Glomerular endothelial cell (primary cell): Measurements from ENCODE around the gene SMG7. TPM values are rescaled to one million over a fixed set of nuclear protein-coding genes. Genes with fewer than 3 reads are reported as not detected.

Experiments
- DNase-seq: peaks from one replicate; pipeline ENCODE4 v3.0.0-alpha.2; 2011; ENCODE audit warnings: low read depth, low spot score; ENCODE audit errors: extremely low read depth
- total RNA-seq: library from RNA; depleted of rRNA; stranded (reverse); fragments of >200 nt; gene quantifications from 2 replicates; pipeline ENCODE4 v1.2.3, GENCODE V29; 2015

SMG7 gene
- total RNA-seq, 1 donor from 2014 or later, result 60.5 TPM

DNA sequence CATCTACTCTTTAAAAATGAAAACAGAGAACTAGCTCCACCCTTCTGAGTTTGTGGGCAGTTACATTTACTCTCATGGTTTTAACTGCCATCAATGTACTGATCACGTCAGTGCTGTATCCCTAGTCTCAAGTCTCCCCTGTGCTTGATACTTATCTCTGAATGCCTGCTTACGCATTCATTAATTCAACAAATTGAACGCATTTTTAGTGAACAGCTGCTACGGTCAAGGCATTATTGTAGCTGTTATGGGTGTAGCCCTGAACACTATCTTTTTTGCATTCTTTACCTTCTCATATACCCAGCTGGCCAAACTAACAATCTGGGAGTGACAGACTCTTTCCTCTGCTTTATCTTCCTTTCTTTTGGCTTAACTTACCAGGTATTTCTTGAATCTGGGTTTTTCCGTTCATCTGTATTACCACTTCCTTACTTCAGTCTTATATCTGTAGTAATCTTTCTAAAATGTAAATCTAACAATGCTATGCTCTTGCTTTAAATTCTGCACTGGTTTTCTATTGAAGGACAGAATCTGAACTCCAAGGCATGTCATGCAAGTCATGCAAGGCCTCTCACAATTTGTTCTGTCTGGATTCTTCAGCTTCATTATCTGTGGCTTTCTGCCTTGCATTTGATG lies 33.3 kb downstream of the SMG7 start:
- DNase-seq, result no peak

- no peak for DNase-seq
These were observed 34.3 kb downstream of the SMG7 start for GRCh38 chr1:183506561-183506960.

- DNase-seq, result no peak
These were observed 36.4 kb downstream of the SMG7 start for GRCh38 chr1:183508694-183509093.

GRCh38 chr1:183512450-183512849 lies 40.2 kb downstream of the SMG7 start:
- DNase-seq, result no peak

- DNase-seq, result no peak
These were observed 41.9 kb downstream of the SMG7 start for GRCh38 chr1:183514235-183514634.

DNA sequence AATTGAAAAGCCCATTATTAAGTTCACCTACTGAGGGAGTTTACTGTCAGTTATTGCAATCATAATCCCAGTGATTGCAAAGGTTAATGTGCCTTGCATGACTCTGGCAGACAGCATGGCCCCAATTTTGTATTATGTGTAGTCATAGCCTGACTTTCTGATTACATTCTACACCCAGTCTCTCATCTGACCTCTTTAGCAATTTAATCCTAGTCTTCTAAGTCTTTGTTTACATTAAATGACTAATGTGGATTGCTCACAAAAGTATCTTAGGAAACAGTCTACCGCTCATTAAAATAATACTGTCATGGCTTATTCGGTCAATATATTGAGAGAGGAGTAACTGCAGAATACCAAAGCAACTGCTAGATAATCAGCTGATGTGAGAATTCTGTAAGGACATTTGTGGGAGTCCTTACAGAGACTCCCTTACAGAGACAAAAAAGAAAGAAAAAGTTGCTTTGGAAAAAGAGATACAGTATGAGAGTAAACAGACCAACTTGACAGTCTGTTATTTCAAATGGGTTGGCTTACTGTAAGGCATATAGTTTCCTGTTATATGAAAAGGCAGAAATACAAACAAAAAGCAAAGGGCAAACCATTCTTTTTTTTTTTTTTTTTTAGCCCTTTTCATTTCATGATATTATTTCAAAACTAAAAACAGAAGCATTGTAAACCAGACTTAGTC lies 42.8 kb downstream of the SMG7 start:
- DNase-seq, result no peak

DNA sequence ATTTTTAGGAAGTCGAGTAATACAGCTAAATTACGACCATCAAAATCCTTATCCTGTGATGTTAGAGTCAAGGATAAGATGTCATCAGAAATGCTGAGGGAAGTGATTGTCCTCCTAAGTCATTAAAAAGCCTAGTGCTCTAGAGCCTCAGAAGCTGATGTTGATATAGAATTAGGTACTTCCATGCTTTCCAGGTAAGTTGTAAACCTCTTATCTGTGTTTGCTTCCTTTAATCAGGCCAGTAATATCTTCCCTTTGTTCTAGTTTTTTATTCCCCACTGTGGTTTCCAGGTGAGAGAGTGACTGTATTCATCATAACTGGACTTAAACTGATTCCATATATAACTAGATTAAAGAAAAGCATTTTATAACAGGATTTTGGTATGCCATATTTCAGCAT lies 44.4 kb downstream of the SMG7 start:
- no peak for DNase-seq

GRCh38 chr1:183517401-183517800 lies 45.1 kb downstream of the SMG7 start:
- DNase-seq, result no peak

- DNase-seq, result no peak
These were observed 48.1 kb downstream of the SMG7 start for GRCh38 chr1:183520379-183520778.

- DNase-seq, result no peak
These were observed 49.8 kb downstream of the SMG7 start for GRCh38 chr1:183522104-183522503.

GRCh38 chr1:183528577-183528976 lies 56.3 kb downstream of the SMG7 start:
- no peak for DNase-seq

DNA sequence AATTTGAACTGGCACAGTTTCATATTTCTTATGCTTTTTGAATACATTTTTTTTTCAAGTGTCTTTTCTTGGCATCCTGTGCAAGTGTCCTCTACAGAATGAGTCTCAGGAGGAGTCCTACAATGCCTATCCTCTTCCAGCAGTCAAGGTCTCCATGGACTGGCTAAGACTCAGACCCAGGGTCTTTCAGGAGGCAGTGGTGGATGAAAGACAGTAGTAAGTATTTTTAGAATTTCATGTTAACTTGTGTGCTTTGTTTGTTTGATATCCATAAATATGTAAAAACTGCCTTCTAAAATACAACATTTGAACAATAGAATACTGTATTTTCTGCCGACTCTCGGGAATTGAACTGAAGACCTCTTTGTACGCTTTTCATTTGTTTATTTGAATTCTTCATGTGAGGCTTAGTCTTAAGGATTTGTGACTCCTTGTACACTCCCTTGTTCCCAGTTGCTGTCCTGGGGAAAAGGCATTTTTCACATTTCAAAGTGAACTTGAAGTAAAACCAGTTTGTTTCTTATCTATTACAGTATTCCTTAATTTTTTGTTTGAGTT lies 61.4 kb downstream of the SMG7 start:
- DNase-seq, result no peak

DNA sequence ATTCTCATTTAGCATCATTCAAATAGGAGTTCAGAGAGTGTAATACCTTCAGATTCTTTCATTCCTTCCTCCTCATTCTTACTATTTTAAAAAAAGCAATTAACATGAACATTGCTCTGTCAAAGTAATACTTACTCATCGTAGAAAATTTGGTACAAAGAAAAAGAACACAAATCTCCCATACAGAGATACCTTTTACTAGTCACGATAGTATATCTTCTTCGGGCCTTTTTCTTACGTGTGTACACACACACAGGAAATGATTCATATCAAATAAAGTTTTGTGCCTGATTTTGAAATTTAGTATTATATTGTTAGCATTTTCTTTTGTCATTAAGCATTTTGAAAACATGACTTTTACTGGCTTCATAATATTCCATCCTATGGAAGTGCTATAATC lies 65.1 kb downstream of the SMG7 start:
- no peak for DNase-seq

GRCh38 chr1:183543619-183544204 lies 71.4 kb downstream of the SMG7 start:
- peak; percentile 39 for DNase-seq

DNA sequence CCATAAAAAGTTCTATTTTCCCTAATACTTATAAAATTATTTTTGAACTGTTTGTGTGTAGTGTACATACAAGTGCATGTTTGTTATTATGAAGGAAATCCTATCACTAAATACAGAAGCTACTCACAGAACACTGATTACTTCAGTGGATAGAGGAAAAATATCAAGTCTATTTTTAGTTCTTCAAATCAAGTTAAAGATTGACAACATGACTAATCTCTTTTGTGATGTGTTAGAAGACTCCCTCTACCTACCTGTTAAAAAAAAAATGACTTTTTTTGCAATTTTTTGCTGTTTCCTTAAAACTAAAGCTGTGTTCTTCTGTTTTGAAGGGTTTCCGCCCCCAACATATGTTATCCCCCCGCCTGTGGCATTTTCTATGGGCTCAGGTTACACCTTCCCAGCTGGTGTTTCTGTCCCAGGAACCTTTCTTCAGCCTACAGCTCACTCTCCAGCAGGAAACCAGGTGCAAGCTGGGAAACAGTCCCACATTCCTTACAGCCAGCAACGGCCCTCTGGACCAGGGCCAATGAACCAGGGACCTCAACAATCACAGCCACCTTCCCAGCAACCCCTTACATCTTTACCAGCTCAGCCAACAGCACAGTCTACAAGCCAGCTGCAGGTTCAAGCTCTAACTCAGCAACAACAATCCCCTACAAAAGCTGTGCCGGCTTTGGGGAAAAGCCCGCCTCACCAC lies 72.4 kb downstream of the SMG7 start:
- no peak for DNase-seq

DNA sequence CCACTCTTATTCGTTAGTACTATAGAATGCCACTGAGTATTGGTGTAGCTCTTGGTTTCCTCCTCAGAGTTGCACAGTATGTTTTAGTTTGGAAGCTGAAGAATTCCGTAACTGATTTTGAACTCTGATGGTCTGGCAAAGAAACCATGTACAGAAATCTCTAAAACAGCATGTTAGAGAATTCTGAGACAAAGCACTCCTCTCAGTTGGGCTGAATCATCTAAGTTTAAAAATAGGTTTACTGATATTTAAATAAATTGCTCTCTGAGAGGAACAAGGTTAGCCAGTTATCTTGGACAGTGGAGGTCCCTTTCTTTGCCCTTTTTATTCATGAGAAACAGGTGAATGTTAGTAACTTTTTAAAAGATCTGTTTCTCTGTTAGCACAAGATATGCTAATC lies 74.1 kb downstream of the SMG7 start:
- DNase-seq, result no peak

- DNase-seq, result no peak
These were observed 75.8 kb downstream of the SMG7 start for GRCh38 chr1:183548116-183548515.

- no peak for DNase-seq
These were observed 78.6 kb downstream of the SMG7 start for GRCh38 chr1:183550915-183551314.

DNA sequence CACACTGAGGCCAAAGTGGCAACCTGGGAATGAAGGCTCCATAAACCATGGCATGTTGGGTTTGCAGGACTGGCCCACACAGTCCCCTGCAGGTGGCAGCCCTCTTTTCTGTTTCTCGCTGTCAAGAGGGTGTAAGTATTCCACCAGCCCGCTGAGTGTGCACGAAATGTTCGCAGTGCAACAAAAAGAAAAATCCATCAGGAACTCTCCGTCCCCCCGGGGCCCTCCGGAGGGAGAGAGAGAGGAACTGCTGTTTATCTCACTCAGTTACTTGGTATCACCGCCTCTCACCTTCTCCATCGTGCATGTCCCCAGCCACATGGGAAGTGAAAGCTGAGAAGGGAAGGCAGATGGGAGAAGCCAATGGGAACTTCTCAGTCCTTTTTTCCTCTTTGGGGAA lies 79.6 kb downstream of the SMG7 start:
- no peak for DNase-seq

- DNase-seq, result no peak
These were observed 80.1 kb downstream of the SMG7 start for GRCh38 chr1:183552441-183552840.

GRCh38 chr1:183552891-183553290 lies 80.6 kb downstream of the SMG7 start:
- DNase-seq, result no peak
